HG02970 (cell line): ENCODE results near the gene ALG11.
"Not testable (repeated sequence)": the region's sequence is repeated elsewhere in the genome, so short reads cannot be mapped to it uniquely, and the experiment has no call there.

Experiments used
- ATAC-seq: cut with Tn5 transposase; IDR thresholded peaks from one replicate; pipeline ENCODE4 v1.9.1; 2021; ENCODE audit warnings: mild to moderate bottlenecking, moderate library complexity, moderate number of reproducible peaks; ENCODE audit not compliant: unreplicated experiment, low FRiP score

The ALG11 gene, protein sequence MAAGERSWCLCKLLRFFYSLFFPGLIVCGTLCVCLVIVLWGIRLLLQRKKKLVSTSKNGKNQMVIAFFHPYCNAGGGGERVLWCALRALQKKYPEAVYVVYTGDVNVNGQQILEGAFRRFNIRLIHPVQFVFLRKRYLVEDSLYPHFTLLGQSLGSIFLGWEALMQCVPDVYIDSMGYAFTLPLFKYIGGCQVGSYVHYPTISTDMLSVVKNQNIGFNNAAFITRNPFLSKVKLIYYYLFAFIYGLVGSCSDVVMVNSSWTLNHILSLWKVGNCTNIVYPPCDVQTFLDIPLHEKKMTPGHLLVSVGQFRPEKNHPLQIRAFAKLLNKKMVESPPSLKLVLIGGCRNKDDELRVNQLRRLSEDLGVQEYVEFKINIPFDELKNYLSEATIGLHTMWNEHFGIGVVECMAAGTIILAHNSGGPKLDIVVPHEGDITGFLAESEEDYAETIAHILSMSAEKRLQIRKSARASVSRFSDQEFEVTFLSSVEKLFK

DNA sequence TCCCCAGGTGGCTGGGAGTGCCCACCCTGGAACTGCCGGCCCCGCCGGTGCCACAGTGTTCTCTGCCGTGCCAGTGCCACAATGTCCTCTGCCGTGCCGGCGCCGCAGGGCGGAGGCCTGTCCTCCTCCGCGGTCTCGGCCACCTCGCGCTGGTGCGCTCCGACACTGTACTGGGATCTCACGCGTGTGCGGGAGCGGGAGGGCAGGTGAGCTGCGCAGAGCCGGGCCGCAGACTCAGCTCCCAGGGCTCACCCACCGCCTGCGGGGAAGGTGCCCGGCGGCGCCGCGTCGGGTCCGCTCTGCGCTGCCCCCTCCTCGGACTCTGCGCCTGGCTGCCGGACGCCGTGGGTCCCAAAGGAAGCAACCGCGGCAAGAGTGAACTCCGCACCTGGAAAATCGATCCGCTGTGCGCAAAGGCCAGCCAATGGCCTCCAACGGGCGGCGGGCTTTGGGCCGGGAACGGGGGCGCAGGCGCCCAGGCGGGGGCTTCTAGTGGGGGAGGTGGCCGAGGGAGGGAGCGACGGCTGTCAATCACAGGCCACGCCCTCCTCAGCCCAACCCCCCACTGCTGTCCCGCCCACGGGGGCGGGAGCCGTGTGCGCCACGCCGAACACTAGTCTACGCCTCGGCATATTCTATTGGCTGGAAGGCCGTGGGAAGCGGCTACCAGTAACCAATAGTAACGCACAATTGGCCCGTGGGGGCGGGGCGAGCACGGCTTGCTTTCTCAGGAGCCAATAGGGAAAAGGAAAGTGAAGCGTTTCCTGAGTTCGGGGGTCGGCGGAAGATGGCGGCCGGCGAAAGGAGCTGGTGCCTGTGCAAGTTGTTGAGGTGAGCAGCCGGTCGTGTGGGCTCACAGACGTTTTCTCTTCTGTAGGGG lies at the start of gene ALG11:
Gene ALG11, plus strand, starts transcription at position 767 of the 880 bp plus-strand sequence. Its CDS starts 21 bp downstream, at position 788.
- peak; percentile 99 for ATAC-seq

DNA sequence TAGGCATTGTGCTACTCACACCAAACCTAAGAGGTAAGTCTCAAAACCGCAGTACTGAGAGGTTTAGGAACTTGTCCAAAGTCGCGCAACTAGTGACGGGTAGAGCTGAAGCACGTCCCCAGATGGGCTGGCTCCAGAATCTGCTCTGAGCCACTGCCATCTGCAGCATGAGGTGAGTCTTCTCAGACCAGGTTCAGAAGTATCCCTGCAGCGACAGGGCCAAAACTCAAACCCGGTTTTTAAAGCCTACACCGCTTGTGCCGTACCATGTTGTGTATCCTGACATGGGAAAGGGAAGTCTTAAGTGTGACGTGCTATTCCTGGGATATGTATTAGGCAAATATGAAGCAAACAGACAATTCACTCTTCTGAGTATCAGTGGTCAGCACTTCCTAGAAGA lies 46.0 kb upstream of the ALG11 start:
- no peak for ATAC-seq

GRCh38 chr13:51967482-51968446 lies 44.4 kb upstream of the ALG11 start:
- no peak for ATAC-seq

- ATAC-seq, result no peak
These were observed 41.8 kb upstream of the ALG11 start for GRCh38 chr13:51970349-51970748.

DNA sequence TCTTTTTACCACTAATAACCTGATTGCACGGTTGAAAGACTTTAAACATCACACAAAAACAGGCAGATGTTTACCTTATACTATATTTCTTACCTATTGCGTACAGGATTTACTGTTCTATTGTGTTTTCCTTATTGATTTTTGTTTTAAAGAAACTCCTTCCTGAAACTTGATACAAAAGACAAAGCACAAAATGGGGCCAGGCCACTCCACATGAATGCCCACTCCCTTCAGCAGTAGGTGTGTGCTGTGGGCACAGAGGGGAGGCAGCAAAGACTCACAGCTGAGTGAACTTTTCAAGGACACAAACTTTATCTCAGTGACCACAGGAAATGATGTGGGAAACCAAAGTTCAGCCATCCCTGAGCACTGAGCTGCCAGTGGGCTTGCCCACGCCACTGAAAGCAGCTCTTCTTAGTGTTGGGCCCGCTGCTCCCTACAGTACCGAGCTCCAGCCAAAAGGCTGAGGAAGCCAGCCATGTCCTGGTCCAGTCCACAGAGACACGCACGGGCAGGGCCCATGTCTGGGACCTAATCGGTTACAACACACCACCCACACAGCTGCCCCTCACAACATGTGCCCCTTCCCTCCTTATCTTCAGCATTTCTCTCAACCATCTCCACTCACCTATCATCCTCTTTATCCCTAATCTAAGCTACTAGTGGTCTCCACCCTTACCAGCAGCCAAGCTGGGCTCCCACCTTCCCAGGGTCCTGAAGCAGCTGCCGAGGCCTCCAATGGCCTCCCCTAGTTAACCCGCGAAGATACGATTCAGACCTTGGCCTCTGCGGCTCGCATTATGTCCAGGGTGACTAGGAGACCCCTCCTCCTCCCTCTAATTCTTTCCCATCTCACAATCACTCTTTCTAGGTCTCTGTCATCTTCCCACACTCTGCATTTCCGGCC lies 40.4 kb upstream of the ALG11 start:
- ATAC-seq, result no peak

- ATAC-seq, result no peak
These were observed 37.7 kb upstream of the ALG11 start for GRCh38 chr13:51974482-51974881.

DNA sequence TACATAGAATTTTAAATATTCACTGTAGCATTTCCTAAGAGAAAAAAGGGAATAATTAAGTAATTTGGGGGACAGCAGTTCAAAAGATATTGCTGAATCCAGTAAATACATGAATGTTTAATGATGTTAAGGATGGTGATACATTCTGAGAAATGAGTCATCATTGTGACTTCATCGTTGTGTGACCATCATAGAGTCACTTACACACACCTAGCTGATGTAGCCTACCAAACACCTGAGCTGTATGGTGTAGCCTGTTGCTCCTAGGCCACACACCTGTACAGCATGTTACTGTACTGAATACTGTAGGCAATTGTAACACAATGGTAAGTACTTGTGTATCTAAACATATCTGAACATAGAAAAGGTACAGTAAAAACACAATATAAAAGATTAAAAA lies 35.8 kb upstream of the ALG11 start:
- ATAC-seq, result no peak

DNA sequence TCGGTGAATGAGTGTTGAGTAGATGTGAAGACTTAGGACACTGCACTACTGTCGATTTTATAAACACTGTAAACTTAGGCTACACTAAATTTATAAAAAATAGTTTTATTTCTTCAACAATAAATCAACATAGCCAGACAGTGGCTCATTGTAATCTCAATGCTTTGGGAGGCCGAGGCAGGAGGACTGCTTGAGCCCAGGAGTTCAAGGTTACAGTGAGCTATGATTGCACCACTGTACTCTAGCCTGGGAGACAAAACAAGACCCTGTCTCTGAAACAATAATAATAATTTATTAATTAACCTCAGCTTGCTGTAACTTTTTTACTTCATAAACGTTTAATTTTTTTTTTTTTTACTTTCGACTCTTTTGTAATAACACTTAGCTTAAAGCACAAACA lies 35.3 kb upstream of the ALG11 start:
- no peak for ATAC-seq

- ATAC-seq, result no peak
These were observed 34.6 kb upstream of the ALG11 start for GRCh38 chr13:51977625-51978024.

- no peak for ATAC-seq
These were observed 33.2 kb upstream of the ALG11 start for GRCh38 chr13:51978796-51979556.

- ATAC-seq, result no peak
These were observed 31.3 kb upstream of the ALG11 start for GRCh38 chr13:51980908-51981307.

- no peak for ATAC-seq
These were observed 30.8 kb upstream of the ALG11 start for GRCh38 chr13:51981355-51981754.

- not testable (repeated sequence) for ATAC-seq
These were observed 28.9 kb upstream of the ALG11 start for GRCh38 chr13:51983292-51983691.

DNA sequence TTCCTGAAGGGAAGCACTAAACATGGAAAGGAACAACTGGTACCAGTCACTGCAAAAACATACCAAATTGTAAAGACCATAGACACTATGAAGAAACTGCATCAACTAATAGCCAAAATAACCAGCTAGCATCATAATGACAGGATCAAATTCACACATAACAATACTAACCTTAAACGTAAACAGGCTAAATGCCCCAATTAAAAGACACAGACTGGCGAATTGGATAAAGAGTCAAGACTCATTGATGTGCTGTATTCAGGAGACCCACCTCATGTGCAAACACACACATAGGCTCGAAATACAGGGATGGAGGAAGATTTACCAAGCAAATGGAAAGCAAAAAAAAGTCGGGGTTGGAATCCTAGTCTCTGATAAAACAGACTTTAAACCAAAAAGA lies 27.3 kb upstream of the ALG11 start:
- not testable (repeated sequence) for ATAC-seq

GRCh38 chr13:51988988-51989618 lies 23.1 kb upstream of the ALG11 start:
- no peak for ATAC-seq

DNA sequence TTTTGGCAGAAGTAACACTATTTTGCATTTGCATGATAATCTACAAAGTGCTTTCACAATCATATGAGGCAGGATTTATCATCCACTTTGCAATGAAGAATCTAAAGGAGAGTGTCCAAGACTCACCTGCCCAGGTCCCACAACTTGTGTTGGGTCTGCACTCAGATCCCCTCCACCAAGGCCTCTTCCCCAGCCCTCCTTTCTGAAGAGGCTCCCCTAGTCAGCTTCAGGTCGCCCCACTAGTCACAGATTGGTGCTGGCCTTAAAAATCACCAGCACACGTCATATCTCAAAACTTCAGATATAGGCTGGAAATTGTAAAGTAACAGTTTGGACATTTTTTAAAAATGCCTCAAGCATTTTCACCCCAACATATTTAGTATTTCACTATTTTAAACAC lies 18.5 kb upstream of the ALG11 start:
- ATAC-seq, result no peak

GRCh38 chr13:51995677-51996551 lies 16.3 kb upstream of the ALG11 start:
- no peak for ATAC-seq
